HepG2 (cell line): ENCODE measurements around the gene CHN2.

Experiments
- KLF15 ChIP-seq: sonication (generic); formaldehyde crosslinking; IDR thresholded peaks from 2 replicates; pipeline ENCODE4 v1.8.1; 2023; ENCODE audit warnings: borderline replicate concordance, mild to moderate bottlenecking, inconsistent platforms, missing genetic modification reagents, mixed read lengths
- NR1H2 ChIP-seq: sonication (generic); formaldehyde crosslinking; IDR thresholded peaks from 2 replicates; pipeline ENCODE4 v1.8.1; 2022; ENCODE audit warnings: low read depth, missing genetic modification reagents, borderline replicate concordance
- TF ChIP-seq, protein P1 (sequence below): sonication (generic); formaldehyde crosslinking; IDR thresholded peaks from 2 replicates; pipeline ENCODE4 v1.5.0; 2020; ENCODE audit warnings: mild to moderate bottlenecking, missing genetic modification reagents, moderate library complexity
- TF ChIP-seq, protein P2 (sequence below): sonication (generic); formaldehyde crosslinking; IDR thresholded peaks from 2 replicates; pipeline ENCODE4 v1.4.0; 2020; ENCODE audit warnings: missing genetic modification reagents

DNA sequence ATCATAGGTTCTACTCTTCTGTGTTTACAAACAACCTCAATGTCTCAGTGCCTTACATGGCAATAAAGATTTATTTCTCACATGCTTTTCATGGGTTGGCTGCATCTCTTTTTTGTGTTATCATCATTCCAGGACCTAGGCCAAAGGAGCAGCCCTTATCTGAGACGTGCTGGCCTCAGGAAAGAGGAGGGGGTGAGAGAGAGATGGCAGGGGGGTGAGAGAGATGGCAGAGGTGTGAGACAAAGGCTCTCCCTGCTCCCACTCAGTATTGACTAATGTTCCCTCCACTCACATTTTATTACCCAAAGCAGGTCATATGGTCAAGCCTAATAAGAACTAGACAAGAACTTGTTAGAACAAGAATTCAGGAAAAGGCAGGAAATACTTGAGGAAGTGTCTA, 249.0 kb downstream of the CHN2 start:
- TF ChIP-seq, protein P1, sequence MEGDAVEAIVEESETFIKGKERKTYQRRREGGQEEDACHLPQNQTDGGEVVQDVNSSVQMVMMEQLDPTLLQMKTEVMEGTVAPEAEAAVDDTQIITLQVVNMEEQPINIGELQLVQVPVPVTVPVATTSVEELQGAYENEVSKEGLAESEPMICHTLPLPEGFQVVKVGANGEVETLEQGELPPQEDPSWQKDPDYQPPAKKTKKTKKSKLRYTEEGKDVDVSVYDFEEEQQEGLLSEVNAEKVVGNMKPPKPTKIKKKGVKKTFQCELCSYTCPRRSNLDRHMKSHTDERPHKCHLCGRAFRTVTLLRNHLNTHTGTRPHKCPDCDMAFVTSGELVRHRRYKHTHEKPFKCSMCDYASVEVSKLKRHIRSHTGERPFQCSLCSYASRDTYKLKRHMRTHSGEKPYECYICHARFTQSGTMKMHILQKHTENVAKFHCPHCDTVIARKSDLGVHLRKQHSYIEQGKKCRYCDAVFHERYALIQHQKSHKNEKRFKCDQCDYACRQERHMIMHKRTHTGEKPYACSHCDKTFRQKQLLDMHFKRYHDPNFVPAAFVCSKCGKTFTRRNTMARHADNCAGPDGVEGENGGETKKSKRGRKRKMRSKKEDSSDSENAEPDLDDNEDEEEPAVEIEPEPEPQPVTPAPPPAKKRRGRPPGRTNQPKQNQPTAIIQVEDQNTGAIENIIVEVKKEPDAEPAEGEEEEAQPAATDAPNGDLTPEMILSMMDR (CRISPR knock-in tag) = no peak
- TF ChIP-seq, protein P2, sequence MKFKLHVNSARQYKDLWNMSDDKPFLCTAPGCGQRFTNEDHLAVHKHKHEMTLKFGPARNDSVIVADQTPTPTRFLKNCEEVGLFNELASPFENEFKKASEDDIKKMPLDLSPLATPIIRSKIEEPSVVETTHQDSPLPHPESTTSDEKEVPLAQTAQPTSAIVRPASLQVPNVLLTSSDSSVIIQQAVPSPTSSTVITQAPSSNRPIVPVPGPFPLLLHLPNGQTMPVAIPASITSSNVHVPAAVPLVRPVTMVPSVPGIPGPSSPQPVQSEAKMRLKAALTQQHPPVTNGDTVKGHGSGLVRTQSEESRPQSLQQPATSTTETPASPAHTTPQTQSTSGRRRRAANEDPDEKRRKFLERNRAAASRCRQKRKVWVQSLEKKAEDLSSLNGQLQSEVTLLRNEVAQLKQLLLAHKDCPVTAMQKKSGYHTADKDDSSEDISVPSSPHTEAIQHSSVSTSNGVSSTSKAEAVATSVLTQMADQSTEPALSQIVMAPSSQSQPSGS (CRISPR knock-in tag) = no peak
- TF ChIP-seq NR1H2 (no peak), KLF15 (no peak)
